ENCODE measurements around the gene ATP6V0E1.

The ATP6V0E1 gene

GRCh38 chr5:173004447-173004846 is 20.9 kb downstream of the ATP6V0E1 start:
- no peak for TF ChIP-seq CTCF (IDR thresholded peaks at IDR 0.05; ENCODE audit: extremely low read depth, insufficient read depth, missing control alignments)
- no peak for DNase-seq (ENCODE audit: low spot score)
- in situ Hi-C loops (cut with MboI; ENCODE audit: low pct_unique_long_range_greater_than_20kb, low sequenced_read_pairs, unreplicated experiment), result no loop called here

DNA sequence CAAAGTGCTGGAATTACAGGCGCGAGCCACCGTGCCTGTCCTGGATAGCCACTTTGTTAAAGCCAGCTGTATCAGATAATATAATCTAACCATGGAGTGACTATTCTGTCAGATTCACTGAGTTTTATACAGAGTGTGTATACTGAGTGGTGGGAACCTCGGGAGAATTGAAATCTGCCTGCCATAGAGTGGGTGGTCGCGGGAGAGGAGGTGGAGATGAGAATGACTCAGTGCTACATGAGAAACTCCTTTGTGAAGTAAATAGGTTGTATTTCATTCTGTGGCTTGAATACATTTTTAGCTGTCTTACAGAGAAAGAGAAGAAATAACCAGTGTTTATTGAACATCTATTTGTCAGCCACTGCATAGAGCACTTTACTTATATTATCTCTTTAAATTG is 26.4 kb downstream of the ATP6V0E1 start:
- no peak for DNase-seq (ENCODE audit: low spot score)
- TF ChIP-seq CTCF (IDR thresholded peaks at IDR 0.05; ENCODE audit: extremely low read depth, insufficient read depth, missing control alignments), result no peak
- in situ Hi-C loops (cut with MboI; ENCODE audit: low pct_unique_long_range_greater_than_20kb, low sequenced_read_pairs, unreplicated experiment), result no loop called here

GRCh38 chr5:173010547-173011464 is 27.2 kb downstream of the ATP6V0E1 start:
- TF ChIP-seq CTCF (IDR thresholded peaks at IDR 0.05; ENCODE audit: extremely low read depth, insufficient read depth, missing control alignments), result no peak
- in situ Hi-C loops (cut with MboI; ENCODE audit: low pct_unique_long_range_greater_than_20kb, low sequenced_read_pairs, unreplicated experiment), result no loop called here
- DNase-seq (ENCODE audit: low spot score), result no peak

GRCh38 chr5:173011566-173011965 is 28.0 kb downstream of the ATP6V0E1 start:
- in situ Hi-C loops (cut with MboI; ENCODE audit: low pct_unique_long_range_greater_than_20kb, low sequenced_read_pairs, unreplicated experiment), result no loop called here
- no peak for DNase-seq (ENCODE audit: low spot score)
- TF ChIP-seq CTCF (IDR thresholded peaks at IDR 0.05; ENCODE audit: extremely low read depth, insufficient read depth, missing control alignments), result no peak

DNA sequence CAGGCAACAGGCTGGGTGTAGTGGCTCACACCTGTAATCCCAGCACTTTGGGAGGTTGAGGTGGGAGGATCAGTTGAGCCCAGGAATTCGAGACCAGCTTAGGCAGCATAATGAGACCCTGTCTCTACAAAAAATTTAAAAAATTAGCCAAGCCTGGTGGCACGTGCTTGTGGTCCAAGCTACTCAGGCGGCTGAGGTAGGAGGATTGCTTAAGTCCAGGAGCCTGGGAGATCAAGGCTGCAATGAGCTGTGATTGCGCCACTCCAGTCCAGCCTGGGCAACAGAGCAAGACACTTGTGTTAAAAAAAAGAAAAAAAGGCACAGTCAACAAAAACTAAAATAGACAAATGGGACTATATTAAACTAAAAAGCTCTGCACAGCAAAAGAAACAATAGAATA is 29.3 kb downstream of the ATP6V0E1 start:
- TF ChIP-seq CTCF (IDR thresholded peaks at IDR 0.05; ENCODE audit: extremely low read depth, insufficient read depth, missing control alignments), result no peak
- DNase-seq (ENCODE audit: low spot score), result no peak
- in situ Hi-C loops (cut with MboI; ENCODE audit: low pct_unique_long_range_greater_than_20kb, low sequenced_read_pairs, unreplicated experiment), result no loop called here

GRCh38 chr5:173014671-173015070 is 31.1 kb downstream of the ATP6V0E1 start:
- no peak for TF ChIP-seq CTCF (IDR thresholded peaks at IDR 0.05; ENCODE audit: extremely low read depth, insufficient read depth, missing control alignments)

More at GRCh38 chr5:173014671-173015070, 31.1 kb downstream of the ATP6V0E1 start:
- in situ Hi-C loops (cut with MboI; ENCODE audit: low pct_unique_long_range_greater_than_20kb, low sequenced_read_pairs, unreplicated experiment), result no loop called here
- DNase-seq (ENCODE audit: low spot score), result no peak

All from GM13977 (cell line).